MM.1S (cell line): ENCODE data around the gene NDUFS4.
"Not testable (repeated sequence)": the region's sequence is repeated elsewhere in the genome, so short reads cannot be mapped to it uniquely, and the experiment has no call there.

Source experiments
- DNase-seq: peaks from one replicate; pipeline ENCODE4 v3.0.0-alpha.2; 2015
- H2AFZ ChIP-seq: fragments of 300-600 bp; sonication (generic); 2 replicates; pipeline ENCODE4 v1.6.0; 2016; ENCODE audit warnings: antibody characterized with exemption, low read length
- H3F3A ChIP-seq: fragments of 300-600 bp; sonication (generic); 2 replicates; pipeline ENCODE4 v1.6.1; 2016; ENCODE audit warnings: mild to moderate bottlenecking, antibody characterized with exemption, low read length, moderate library complexity, mixed read lengths; ENCODE audit not compliant: insufficient read depth
- H3K27ac ChIP-seq: fragments of 300-600 bp; sonication (generic); 2 replicates; pipeline ENCODE4 v1.5.1; 2016; ENCODE audit warnings: mild to moderate bottlenecking, low read length
- H3K27me3 ChIP-seq: fragments of 300-600 bp; sonication (generic); replicated peaks from 2 replicates; pipeline ENCODE4 v1.6.0; 2016; ENCODE audit warnings: low read length; ENCODE audit not compliant: insufficient read depth
- H3K36me3 ChIP-seq: fragments of 300-600 bp; sonication (generic); replicated peaks from 2 replicates; pipeline ENCODE4 v1.6.1; 2016; ENCODE audit warnings: mild to moderate bottlenecking, low read length, mixed read lengths; ENCODE audit not compliant: insufficient read depth
- H3K4me1 ChIP-seq: fragments of 300-600 bp; sonication (generic); 2 replicates; pipeline ENCODE4 v1.6.1; 2016; ENCODE audit warnings: low read length, mixed read lengths
- H3K4me2 ChIP-seq: fragments of 300-600 bp; sonication (generic); 2 replicates; pipeline ENCODE4 v1.6.0; 2016; ENCODE audit warnings: low read depth, low read length
- H3K4me3 ChIP-seq: fragments of 300-600 bp; sonication (generic); 2 replicates; pipeline ENCODE4 v1.5.1; 2016; ENCODE audit warnings: low read length, mixed read lengths
- H3K79me2 ChIP-seq: fragments of 300-600 bp; sonication (generic); 2 replicates; pipeline ENCODE4 v1.6.1; 2016; ENCODE audit warnings: mixed run types, low read length, mixed read lengths
- H3K9ac ChIP-seq: fragments of 300-600 bp; sonication (generic); 2 replicates; pipeline ENCODE4 v1.6.1; 2016; ENCODE audit warnings: low read length, mixed read lengths
- H3K9me2 ChIP-seq: fragments of 300-600 bp; sonication (generic); replicated peaks from 2 replicates; pipeline ENCODE4 v1.6.1; 2016; ENCODE audit warnings: mild to moderate bottlenecking, low read length, mixed read lengths; ENCODE audit not compliant: insufficient read depth
- H3K9me3 ChIP-seq: fragments of 300-600 bp; sonication (generic); replicated peaks from 2 replicates; pipeline ENCODE4 v1.6.1; 2016; ENCODE audit warnings: mild to moderate bottlenecking, low read length, mixed read lengths; ENCODE audit not compliant: insufficient read depth
- H4K20me1 ChIP-seq: fragments of 300-600 bp; sonication (generic); 2 replicates; pipeline ENCODE4 v1.6.1; 2016; ENCODE audit warnings: mild to moderate bottlenecking, low read length, moderate library complexity, mixed read lengths; ENCODE audit not compliant: insufficient read depth
- CTCF ChIP-seq: fragments of 300-600 bp; sonication (generic); IDR thresholded peaks from 2 replicates; pipeline ENCODE4 v1.5.1; 2016; ENCODE audit warnings: antibody characterized with exemption, low read length, mixed read lengths
- EZH2 ChIP-seq: fragments of 300-600 bp; sonication (generic); optimal IDR thresholded peaks from 2 replicates; pipeline ENCODE3; 2017; ENCODE audit warnings: low read depth, mild to moderate bottlenecking, antibody characterized with exemption, low read length, mixed read lengths
- EZH2phosphoT487 ChIP-seq: fragments of 300-600 bp; sonication (generic); IDR thresholded peaks from 2 replicates; pipeline ENCODE4 v1.6.1; 2018; ENCODE audit warnings: antibody characterized with exemption, low read length

Gene NDUFS4

GRCh38 chr5:53520813-53521212 is 39.6 kb upstream of the NDUFS4 start:
- H3K27me3 ChIP-seq = no peaks in the 10 kb centered on the region
- H3K9me3 ChIP-seq = no peaks in the 10 kb centered on the region
- H3K79me2 ChIP-seq = no peaks in the 10 kb centered on the region
- no peak for DNase-seq
- H3K36me3 ChIP-seq = no peaks in the 10 kb centered on the region
- H3K4me2 ChIP-seq = no peak overlapping the region
- no peaks in the 10 kb centered on the region for H3K4me1 ChIP-seq
- H2AFZ ChIP-seq = no peak overlapping the region
- no peak overlapping the region for H3K4me3 ChIP-seq
- TF ChIP-seq EZH2phosphoT487 (no peak), EZH2 (no peak), CTCF (no peak)
- H3K9ac ChIP-seq = no peak overlapping the region
- no peak overlapping the region for H3K27ac ChIP-seq
- no peaks in the 10 kb centered on the region for H3F3A ChIP-seq
- H3K9me2 ChIP-seq = no peaks in the 10 kb centered on the region
- no peaks in the 10 kb centered on the region for H4K20me1 ChIP-seq

GRCh38 chr5:53537711-53538110 is 22.7 kb upstream of the NDUFS4 start:
- no peaks in the 10 kb centered on the region for H3K79me2 ChIP-seq
- H3K9me2 ChIP-seq = no peaks in the 10 kb centered on the region
- H3K4me1 ChIP-seq = no peaks in the 10 kb centered on the region
- DNase-seq = no peak
- no peaks in the 10 kb centered on the region for H3K27me3 ChIP-seq
- H2AFZ ChIP-seq = no peak overlapping the region
- no peaks in the 10 kb centered on the region for H3F3A ChIP-seq
- no peak overlapping the region for H3K27ac ChIP-seq
- H3K4me2 ChIP-seq = no peak overlapping the region
- TF ChIP-seq EZH2 = no peak
- no peak for TF ChIP-seq EZH2phosphoT487
- no peak for TF ChIP-seq CTCF
- no peak overlapping the region for H3K9ac ChIP-seq
- no peak overlapping the region for H3K4me3 ChIP-seq
- H3K9me3 ChIP-seq = no peaks in the 10 kb centered on the region
- no peaks in the 10 kb centered on the region for H4K20me1 ChIP-seq
- H3K36me3 ChIP-seq = no peaks in the 10 kb centered on the region

DNA sequence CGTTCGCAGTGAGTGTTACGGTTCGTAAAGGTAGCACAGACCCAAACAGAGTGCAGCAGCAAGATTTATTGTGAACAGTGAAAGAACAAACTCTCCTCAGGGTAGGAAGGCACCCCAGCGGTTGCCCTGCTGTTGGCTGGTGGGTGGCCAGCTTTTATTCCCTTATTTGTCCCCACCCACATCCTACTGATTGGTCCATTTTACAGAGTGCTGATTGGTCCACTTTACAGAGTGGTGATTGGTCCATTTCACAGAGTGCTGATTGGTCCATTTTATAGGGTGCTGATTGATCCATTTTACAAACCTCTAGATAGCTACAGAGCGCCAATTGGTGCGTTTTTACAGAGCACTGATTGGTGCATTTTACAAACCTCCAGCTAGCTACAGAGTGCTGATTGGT is 19.7 kb upstream of the NDUFS4 start:
- H3K9me2 ChIP-seq, H3F3A ChIP-seq, H3K9ac ChIP-seq, DNase-seq, H3K4me1 ChIP-seq, H3K79me2 ChIP-seq, H3K36me3 ChIP-seq, H4K20me1 ChIP-seq, H3K4me2 ChIP-seq, H2AFZ ChIP-seq, H3K27ac ChIP-seq, H3K27me3 ChIP-seq, H3K4me3 ChIP-seq, H3K9me3 ChIP-seq: not testable (repeated sequence)

- Histone ChIP-seq H3K4me1 (0 out of 2 replicates have a peak, but pooled peaks cover 3% of the 10 kb centered on the region), H3K9me2 (no peaks in the 10 kb centered on the region), H3K27me3 (no peaks in the 10 kb centered on the region), H3K27ac (no peak overlapping the region), H3K4me2 (no peak overlapping the region), H4K20me1 (no peaks in the 10 kb centered on the region), H3K4me3 (no peak overlapping the region), H3K36me3 (no peaks in the 10 kb centered on the region), H3K9ac (no peak overlapping the region), H3K9me3 (no peaks in the 10 kb centered on the region), H2AFZ (no peak overlapping the region), H3K79me2 (no peaks in the 10 kb centered on the region), H3F3A (no peaks in the 10 kb centered on the region)
- DNase-seq = no peak
- TF ChIP-seq EZH2phosphoT487 (no peak), EZH2 (no peak), CTCF (no peak)
These were observed 18.6 kb upstream of the NDUFS4 start for GRCh38 chr5:53541859-53542258.
